GM12878 (cell line): ENCODE data around the gene CHCHD3. TPM values are rescaled to one million over a fixed set of nuclear protein-coding genes. Genes with fewer than 3 reads are reported as not detected.

Experiments
- ATAC-seq: fragments of 200-7000 bp; cut with Tn5 transposase; 3 replicates; pipeline ENCODE4 v1.9.1; 2020; ENCODE audit warnings: mild to moderate bottlenecking, moderate library complexity
- BruUV-seq: library from RNA; stranded (reverse); fragments of 400-500 nt; replicated peaks from 2 replicates; lab custom pipeline; 2021; lab: Mats Ljungman, UMichigan
- CTCF ChIA-PET: fragments of 300-600 bp; sonication (Branson Sonifier 250); formaldehyde crosslinking; extraction: SDS; loops from one replicate; lab custom pipeline; 2021; ENCODE audit warnings: inconsistent platforms; lab: Yijun Ruan, JAX
- POLR2A ChIA-PET: fragments of 350-600 bp; formaldehyde crosslinking; extraction: SDS; loops from one replicate; lab custom pipeline; 2021; ENCODE audit warnings: inconsistent platforms; lab: Charles Lee
- RAD21 ChIA-PET: fragments of 300-600 bp; sonication (Branson Sonifier 250); formaldehyde crosslinking; loops from one replicate; lab custom pipeline; 2023; ENCODE audit warnings: antibody characterized with exemption; ENCODE audit not compliant: unreplicated experiment; lab: Charles Lee
- SMC1A ChIA-PET: fragments of 300-600 bp; sonication (Branson Sonifier 250); formaldehyde crosslinking; loops from one replicate; lab custom pipeline; 2023; ENCODE audit not compliant: unreplicated experiment, uncharacterized antibody; lab: Charles Lee
- DNase-seq: peaks from one replicate; pipeline ENCODE4 v3.0.0-alpha.2; 2011; ENCODE audit warnings: low read depth, low spot score
- FAIRE-seq: peaks from 3 replicates; lab custom pipeline; 2011; peaks lifted over from hg19 to GRCh38; lab: Jason Lieb, UNC
- H2AFZ ChIP-seq: 2 replicates; pipeline ENCODE4 v1.6.0; 2011; ENCODE audit warnings: low read depth, low read length, control low read depth; ENCODE audit not compliant: control insufficient read depth
- H3K27ac ChIP-seq: 2 replicates; pipeline ENCODE4 v1.5.1; 2011; ENCODE audit warnings: control low read depth; ENCODE audit not compliant: control insufficient read depth, insufficient read depth
- H3K27me3 ChIP-seq, 2 experiments: replicated peaks in 1 of 2; 2 replicates each; pipeline versions ENCODE4 v1.6.0 to v1.6.1; 2011; ENCODE audit warnings: low read length in 1 of 2; ENCODE audit not compliant: control insufficient read depth in 2 of 2, insufficient read depth in 2 of 2
- H3K36me3 ChIP-seq, 2 experiments: 2 replicates each; pipeline ENCODE4 v1.5.1; 2011; ENCODE audit warnings: low read length in 1 of 2; ENCODE audit not compliant: control insufficient read depth in 2 of 2, insufficient read depth in 2 of 2
- H3K4me1 ChIP-seq: 2 replicates; pipeline ENCODE4 v1.6.1; 2011; ENCODE audit warnings: mild to moderate bottlenecking, low read length, moderate library complexity, mixed read lengths; ENCODE audit not compliant: control insufficient read depth, insufficient read depth
- H3K4me2 ChIP-seq: 2 replicates; pipeline ENCODE4 v1.6.0; 2011; ENCODE audit warnings: control low read depth; ENCODE audit not compliant: control insufficient read depth, insufficient read depth
- H3K4me3 ChIP-seq: fragments of 200-600 bp; sonication (generic); 2 replicates; pipeline ENCODE4 v1.5.1; 2016
- H3K79me2 ChIP-seq: 2 replicates; pipeline ENCODE4 v1.6.0; 2011; ENCODE audit warnings: low read length; ENCODE audit not compliant: control insufficient read depth, insufficient read depth
- H3K9ac ChIP-seq: 2 replicates; pipeline ENCODE4 v1.8.0; 2011; ENCODE audit warnings: low read length, control low read depth, mixed read lengths; ENCODE audit not compliant: control insufficient read depth, insufficient read depth
- H3K9me3 ChIP-seq: replicated peaks from 3 replicates; pipeline ENCODE4 v1.5.1; 2011; ENCODE audit warnings: mild to moderate bottlenecking, low read length; ENCODE audit not compliant: control insufficient read depth, insufficient read depth
- H4K20me1 ChIP-seq: 2 replicates; pipeline ENCODE4 v1.6.0; 2011; ENCODE audit not compliant: control insufficient read depth, insufficient read depth
- CTCF ChIP-seq, 3 experiments: IDR thresholded peaks in 2 of 3; conservative IDR thresholded peaks in 1 of 3; 2 replicates each; pipeline ENCODE4 v1.5.1; 2011; ENCODE audit warnings: low read depth in 3 of 3, low read length in 3 of 3, mild to moderate bottlenecking in 3 of 3, control low read depth in 2 of 3, moderate library complexity in 2 of 3, inconsistent platforms in 1 of 3, mixed read lengths in 1 of 3; ENCODE audit not compliant: control insufficient read depth in 2 of 3, insufficient read depth in 1 of 3; ENCODE audit errors: extremely low read depth in 1 of 3
- EED ChIP-seq: sonication (generic); IDR thresholded peaks from 2 replicates; pipeline ENCODE4 v1.6.1; 2016; ENCODE audit warnings: antibody characterized with exemption, low read depth
- JUND ChIP-seq: IDR thresholded peaks from 2 replicates; pipeline ENCODE4 v1.6.1; 2012; ENCODE audit warnings: low read depth, mild to moderate bottlenecking, low read length, improper control_type of control experiment, moderate library complexity
- LARP7 ChIP-seq: fragments of 450-650 bp; IDR thresholded peaks from 2 replicates; pipeline ENCODE4 v1.6.1; 2017; ENCODE audit warnings: mild to moderate bottlenecking
- MXI1 ChIP-seq: fragments of 150-350 bp; IDR thresholded peaks from 2 replicates; pipeline ENCODE4 v1.6.1; 2011; ENCODE audit warnings: low read depth, mild to moderate bottlenecking, inconsistent platforms, low read length, improper control_type of control experiment
- SIX5 ChIP-seq: IDR thresholded peaks from 2 replicates; pipeline ENCODE4 v1.6.1; 2011; ENCODE audit warnings: mild to moderate bottlenecking, low read depth, low read length, moderate library complexity; ENCODE audit not compliant: severe bottlenecking
- TCF7 ChIP-seq: IDR thresholded peaks from 2 replicates; pipeline ENCODE4 v1.6.1; 2014; ENCODE audit warnings: antibody characterized with exemption, borderline replicate concordance
- WGBS: methylation state at CpG from one replicate; pipeline ENCODE4 v1.1.6; 2016; ENCODE audit warnings: low lambda C conversion rate; ENCODE audit not compliant: insufficient replicate concordance, insufficient coverage; ENCODE audit errors: missing lambda C conversion rate; 5-methylcytosine and 5-hydroxymethylcytosine counted together
- in situ Hi-C: fragments of 300-500 bp; cut with MboI; formaldehyde crosslinking; loops from 9 replicates; pipeline ENCODE4 v1.14.3; 2018; ENCODE audit warnings: mixed read lengths
- intact Hi-C: fragments of 100-400 bp; cut with micrococcal nuclease; formaldehyde crosslinking; loops from one replicate; pipeline ENCODE4 v1.14.2; 2022; ENCODE audit not compliant: unreplicated experiment
- polyA plus RNA-seq, 11 experiments: library from polyadenylated mRNA; depleted of rRNA in 4 of 11; unstranded in 6 of 11; stranded (reverse) in 5 of 11; fragments of >200 nt; fragmentation: Nextera tagmentation in 4 of 11; fragmentation: Illumina TruSeq in 1 of 11; extraction: Ambion mirVana in 4 of 11; extraction: Trizol in 1 of 11; gene quantifications; 1 replicate in 1 of 11; 2 replicates in 10 of 11; pipeline versions ENCODE4 v1.2.1 to v1.2.3, GENCODE V29; 2011 to 2016; ENCODE audit warnings: inconsistent platforms in 2 of 11, missing spikeins in 2 of 11, low read depth in 1 of 11
- total RNA-seq, 4 experiments: library from RNA; depleted of rRNA in 3 of 4; stranded (reverse); fragments of >200 nt in 3 of 4; fragmentation: Illumina TruSeq in 1 of 4; extraction: Trizol in 1 of 4; gene quantifications; 2 replicates each; pipeline versions ENCODE4 v1.2.1 to v1.2.3, GENCODE V29; 2013 to 2021
- TF ChIP-seq, protein P1 (sequence below): IDR thresholded peaks from 2 replicates; pipeline ENCODE4 v1.6.1; 2011; ENCODE audit warnings: borderline replicate concordance, low read depth, mild to moderate bottlenecking, moderate library complexity, mixed read lengths, low read length; ENCODE audit not compliant: insufficient read depth; ENCODE audit errors: extremely low read length
- TF ChIP-seq, protein P2 (sequence below): fragments of 450-650 bp; IDR thresholded peaks from 2 replicates; pipeline ENCODE4 v1.6.1; 2017; ENCODE audit warnings: mild to moderate bottlenecking, low read depth, inconsistent platforms; ENCODE audit not compliant: poor library complexity, severe bottlenecking
- TF ChIP-seq, protein P3 (sequence below): IDR thresholded peaks from 2 replicates; pipeline ENCODE4 v1.6.1; 2012; ENCODE audit warnings: low read depth, low read length, improper control_type of control experiment

Gene CHCHD3
- total and polyA plus RNA-seq, 10 of the 15 experiments (the other 5 are each of a cell fraction or from before 2014, with no cell fraction given): 38.3 to 178 (median 96.2) TPM

GRCh38 chr7:132866551-132866950, 215.3 kb downstream of the CHCHD3 start:
- ChIA-PET CTCF (interaction anchor here (1.4 kb wide), 1 partner anchor 8 kb away, joined by 4 read pairs; no protein-coding TSS in a partner anchor), POLR2A (no interaction called here), SMC1A (interaction anchor here (2.1 kb wide), 1 partner anchor 9 kb away, joined by 12 read pairs; no protein-coding TSS in a partner anchor), RAD21 (interaction anchor here (0.5 kb wide), 1 partner anchor 244 kb away, joined by 3 read pairs; no protein-coding TSS in a partner anchor)
- no peak overlapping the region for H2AFZ ChIP-seq
- no peaks in the 10 kb centered on the region for H4K20me1 ChIP-seq
- H3K36me3 ChIP-seq: no peaks in the 10 kb centered on the region
- H3K27ac ChIP-seq: no peak overlapping the region
- peaks cover 11% of the 10 kb centered on the region; the same call in 1 of the 2 replicates for H3K4me1 ChIP-seq
- FAIRE-seq (no peak), DNase-seq (no peak), ATAC-seq (no peak)
- BruUV-seq: no TSS peak
- WGBS: 100% methylated on average over 1 of the region's 1 CpG
- no peak overlapping the region for H3K4me3 ChIP-seq
- no peak overlapping the region for H3K9ac ChIP-seq
- in situ Hi-C loops (no loop called here), intact Hi-C loops (no loop called here)
- TF ChIP-seq TCF7: no peak
- TF ChIP-seq, protein P1, sequence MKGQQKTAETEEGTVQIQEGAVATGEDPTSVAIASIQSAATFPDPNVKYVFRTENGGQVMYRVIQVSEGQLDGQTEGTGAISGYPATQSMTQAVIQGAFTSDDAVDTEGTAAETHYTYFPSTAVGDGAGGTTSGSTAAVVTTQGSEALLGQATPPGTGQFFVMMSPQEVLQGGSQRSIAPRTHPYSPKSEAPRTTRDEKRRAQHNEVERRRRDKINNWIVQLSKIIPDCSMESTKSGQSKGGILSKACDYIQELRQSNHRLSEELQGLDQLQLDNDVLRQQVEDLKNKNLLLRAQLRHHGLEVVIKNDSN: no peak
- H3K79me2 ChIP-seq: peaks cover 2% of the 10 kb centered on the region; the same call in 1 of the 2 replicates
- H3K4me2 ChIP-seq: no peak overlapping the region
- peaks cover 1% of the 10 kb centered on the region; the same call in 2 of the 3 replicates for H3K9me3 ChIP-seq
- H3K27me3 ChIP-seq: no peaks in the 10 kb centered on the region

DNA sequence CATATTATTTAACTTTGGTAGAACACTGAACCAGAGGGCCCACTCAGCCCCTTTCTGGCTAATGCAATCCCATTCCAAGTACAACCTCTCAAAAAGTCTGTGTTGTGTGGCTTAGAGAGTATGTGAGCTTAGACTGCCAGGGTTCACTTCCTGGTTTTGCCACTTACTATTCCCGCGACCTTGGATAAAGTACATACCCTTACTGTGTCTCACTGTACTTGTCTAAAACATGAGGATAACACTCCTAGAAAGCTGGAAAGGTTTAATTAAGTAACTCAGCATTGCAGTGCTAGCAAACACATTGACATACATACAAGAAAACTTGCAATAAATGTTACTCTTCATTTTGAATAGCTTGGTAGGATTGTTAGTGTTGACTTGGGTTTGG, 215.8 kb downstream of the CHCHD3 start:
- Histone ChIP-seq H3K36me3 (no peaks in the 10 kb centered on the region), H3K27ac (no peak overlapping the region), H3K79me2 (peaks cover 2% of the 10 kb centered on the region; the same call in 1 of the 2 replicates), H3K27me3 (no peaks in the 10 kb centered on the region), H4K20me1 (no peaks in the 10 kb centered on the region), H2AFZ (no peak overlapping the region), H3K4me1 (peaks cover 8% of the 10 kb centered on the region; the same call in 1 of the 2 replicates), H3K9ac (no peak overlapping the region), H3K4me2 (no peak overlapping the region), H3K4me3 (no peak overlapping the region), H3K9me3 (peaks cover 1% of the 10 kb centered on the region; the same call in 2 of the 3 replicates)
- no TSS peak for BruUV-seq
- ATAC-seq (no peak), FAIRE-seq (no peak), DNase-seq (no peak)
- no peak for TF ChIP-seq EED
- TF ChIP-seq JUND: no peak
- TF ChIP-seq, protein P2, sequence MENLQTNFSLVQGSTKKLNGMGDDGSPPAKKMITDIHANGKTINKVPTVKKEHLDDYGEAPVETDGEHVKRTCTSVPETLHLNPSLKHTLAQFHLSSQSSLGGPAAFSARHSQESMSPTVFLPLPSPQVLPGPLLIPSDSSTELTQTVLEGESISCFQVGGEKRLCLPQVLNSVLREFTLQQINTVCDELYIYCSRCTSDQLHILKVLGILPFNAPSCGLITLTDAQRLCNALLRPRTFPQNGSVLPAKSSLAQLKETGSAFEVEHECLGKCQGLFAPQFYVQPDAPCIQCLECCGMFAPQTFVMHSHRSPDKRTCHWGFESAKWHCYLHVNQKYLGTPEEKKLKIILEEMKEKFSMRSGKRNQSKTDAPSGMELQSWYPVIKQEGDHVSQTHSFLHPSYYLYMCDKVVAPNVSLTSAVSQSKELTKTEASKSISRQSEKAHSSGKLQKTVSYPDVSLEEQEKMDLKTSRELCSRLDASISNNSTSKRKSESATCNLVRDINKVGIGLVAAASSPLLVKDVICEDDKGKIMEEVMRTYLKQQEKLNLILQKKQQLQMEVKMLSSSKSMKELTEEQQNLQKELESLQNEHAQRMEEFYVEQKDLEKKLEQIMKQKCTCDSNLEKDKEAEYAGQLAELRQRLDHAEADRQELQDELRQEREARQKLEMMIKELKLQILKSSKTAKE: no peak
- TF ChIP-seq, protein P3, sequence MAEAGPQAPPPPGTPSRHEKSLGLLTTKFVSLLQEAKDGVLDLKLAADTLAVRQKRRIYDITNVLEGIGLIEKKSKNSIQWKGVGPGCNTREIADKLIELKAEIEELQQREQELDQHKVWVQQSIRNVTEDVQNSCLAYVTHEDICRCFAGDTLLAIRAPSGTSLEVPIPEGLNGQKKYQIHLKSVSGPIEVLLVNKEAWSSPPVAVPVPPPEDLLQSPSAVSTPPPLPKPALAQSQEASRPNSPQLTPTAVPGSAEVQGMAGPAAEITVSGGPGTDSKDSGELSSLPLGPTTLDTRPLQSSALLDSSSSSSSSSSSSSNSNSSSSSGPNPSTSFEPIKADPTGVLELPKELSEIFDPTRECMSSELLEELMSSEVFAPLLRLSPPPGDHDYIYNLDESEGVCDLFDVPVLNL: no peak
- TF ChIP-seq LARP7: no peak
- TF ChIP-seq MXI1: no peak
- no peak for TF ChIP-seq CTCF (IDR thresholded peaks at IDR 0.05 in 2 of 3, conservative IDR thresholded peaks at IDR 0.05 in 1 of 3; ENCODE audit: control insufficient read depth in 2 of 3, extremely low read depth in 1 of 3, insufficient read depth in 1 of 3, low read depth in 3 of 3, low read length in 3 of 3)
- TF ChIP-seq SIX5: no peak
- intact Hi-C loops (no loop called here), in situ Hi-C loops (no loop called here)
- POLR2A ChIA-PET: no interaction called here
- WGBS: 98% methylated on average over 2 of the region's 2 CpGs
- SMC1A ChIA-PET: interaction anchor here (2.1 kb wide), 1 partner anchor 10 kb away, joined by 12 read pairs; no protein-coding TSS in a partner anchor
- RAD21 ChIA-PET: no interaction called here
- CTCF ChIA-PET: no interaction called here
